GM19328 (cell line): Measurements from ENCODE around the gene TIPARP.

Source experiments
- ATAC-seq: cut with Tn5 transposase; IDR thresholded peaks from one replicate; pipeline ENCODE4 v1.9.1; 2021; ENCODE audit warnings: mild to moderate bottlenecking, moderate library complexity; ENCODE audit not compliant: unreplicated experiment

TIPARP gene

DNA sequence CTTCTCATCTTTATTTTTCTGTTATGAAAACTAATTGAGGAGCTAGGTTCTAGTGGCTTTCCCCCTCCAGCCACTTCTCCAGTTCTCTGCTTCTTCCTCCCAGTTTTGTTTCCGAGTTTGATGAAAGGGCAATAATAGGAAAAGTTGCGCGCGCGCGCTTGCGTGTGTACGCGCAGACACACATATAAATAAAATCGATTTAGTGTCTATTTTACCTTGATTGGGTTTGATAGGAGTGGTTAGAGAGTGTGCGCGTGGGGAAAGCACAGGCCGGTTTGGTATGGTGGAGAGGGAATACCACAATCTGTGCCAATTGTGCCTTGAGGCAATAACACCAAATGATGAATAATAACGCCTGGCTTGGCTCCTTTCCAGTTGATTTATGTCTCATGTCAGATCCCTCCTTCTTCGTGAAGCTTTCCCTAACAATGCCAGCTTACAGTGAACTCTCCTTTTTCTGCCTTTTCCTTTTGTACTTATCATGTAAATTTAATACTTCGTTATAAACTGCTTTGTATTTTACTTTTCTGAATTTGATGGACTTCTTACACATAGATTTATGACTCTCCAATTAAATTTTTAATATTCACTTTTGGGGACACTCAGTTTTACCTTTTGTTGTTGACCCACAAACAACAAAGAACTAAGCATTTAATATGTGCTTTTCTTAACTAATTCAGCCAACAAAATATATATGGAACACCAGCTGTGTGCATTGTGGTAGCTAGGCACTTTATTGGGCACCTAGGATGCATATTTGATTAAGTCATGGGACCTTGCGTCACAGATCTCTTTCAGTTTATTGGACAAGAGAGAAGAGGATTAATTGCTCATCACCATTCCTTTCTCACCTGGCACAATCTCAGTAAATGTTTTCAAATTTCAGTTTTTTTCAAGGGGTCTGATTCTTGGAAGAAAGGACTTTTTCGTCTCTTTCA lies 1.7 kb downstream of the TIPARP start:
- ATAC-seq: no peak

DNA sequence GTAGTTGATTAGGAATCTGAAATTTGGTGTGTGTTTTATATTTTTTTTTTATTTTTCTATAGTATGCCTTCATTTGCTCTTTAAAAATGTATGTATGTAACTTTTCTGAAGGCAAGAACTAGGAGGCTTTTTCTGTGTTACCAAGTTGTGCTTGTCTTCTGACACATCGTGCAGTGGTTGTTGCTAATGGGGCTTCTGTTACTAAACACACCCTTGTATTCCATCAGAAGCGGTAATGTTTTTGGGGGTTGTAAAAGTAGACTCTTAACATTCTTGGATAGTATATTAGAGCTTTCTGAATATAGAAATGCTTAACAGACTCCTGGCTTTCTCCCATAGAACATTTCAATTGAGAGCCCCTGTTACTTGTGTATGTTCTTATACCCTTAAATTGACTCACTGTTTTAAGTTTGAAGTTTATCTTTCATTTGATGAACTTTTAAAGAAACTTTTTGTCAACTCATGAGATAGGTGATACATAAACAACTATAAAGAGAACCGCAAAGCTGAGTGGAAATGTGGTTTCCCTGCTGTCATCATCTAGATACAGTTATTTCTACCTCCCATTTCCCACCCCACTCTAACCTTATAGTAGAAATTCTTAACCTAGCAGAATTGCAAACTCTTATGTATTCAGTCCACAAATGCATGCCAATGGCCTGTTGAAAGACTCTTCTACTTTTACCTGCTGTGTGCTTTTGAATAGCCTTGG lies 2.5 kb downstream of the TIPARP start:
- no peak for ATAC-seq

DNA sequence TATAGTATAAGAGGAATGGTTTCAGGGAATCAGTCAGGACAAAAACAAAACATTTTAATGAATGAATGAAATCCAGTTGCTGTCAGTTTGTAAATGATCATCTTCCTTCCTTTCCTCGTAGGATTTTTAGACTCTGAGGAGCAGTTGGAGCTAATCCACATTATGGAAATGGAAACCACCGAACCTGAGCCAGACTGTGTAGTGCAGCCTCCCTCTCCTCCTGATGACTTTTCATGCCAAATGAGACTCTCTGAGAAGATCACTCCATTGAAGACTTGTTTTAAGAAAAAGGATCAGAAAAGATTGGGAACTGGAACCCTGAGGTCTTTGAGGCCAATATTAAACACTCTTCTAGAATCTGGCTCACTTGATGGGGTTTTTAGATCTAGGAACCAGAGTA lies 3.1 kb downstream of the TIPARP start:
- ATAC-seq: no peak

DNA sequence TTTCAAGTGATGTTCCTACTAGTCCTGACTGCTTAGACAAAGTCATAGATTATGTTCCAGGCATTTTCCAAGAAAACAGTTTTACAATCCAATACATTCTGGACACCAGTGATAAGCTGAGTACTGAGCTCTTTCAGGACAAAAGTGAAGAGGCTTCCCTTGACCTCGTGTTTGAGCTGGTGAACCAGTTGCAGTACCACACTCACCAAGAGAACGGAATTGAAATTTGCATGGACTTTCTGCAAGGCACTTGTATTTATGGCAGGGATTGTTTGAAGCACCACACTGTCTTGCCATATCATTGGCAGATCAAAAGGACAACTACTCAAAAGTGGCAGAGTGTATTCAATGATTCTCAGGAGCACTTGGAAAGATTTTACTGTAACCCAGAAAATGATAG lies 3.8 kb downstream of the TIPARP start:
- no peak for ATAC-seq

DNA sequence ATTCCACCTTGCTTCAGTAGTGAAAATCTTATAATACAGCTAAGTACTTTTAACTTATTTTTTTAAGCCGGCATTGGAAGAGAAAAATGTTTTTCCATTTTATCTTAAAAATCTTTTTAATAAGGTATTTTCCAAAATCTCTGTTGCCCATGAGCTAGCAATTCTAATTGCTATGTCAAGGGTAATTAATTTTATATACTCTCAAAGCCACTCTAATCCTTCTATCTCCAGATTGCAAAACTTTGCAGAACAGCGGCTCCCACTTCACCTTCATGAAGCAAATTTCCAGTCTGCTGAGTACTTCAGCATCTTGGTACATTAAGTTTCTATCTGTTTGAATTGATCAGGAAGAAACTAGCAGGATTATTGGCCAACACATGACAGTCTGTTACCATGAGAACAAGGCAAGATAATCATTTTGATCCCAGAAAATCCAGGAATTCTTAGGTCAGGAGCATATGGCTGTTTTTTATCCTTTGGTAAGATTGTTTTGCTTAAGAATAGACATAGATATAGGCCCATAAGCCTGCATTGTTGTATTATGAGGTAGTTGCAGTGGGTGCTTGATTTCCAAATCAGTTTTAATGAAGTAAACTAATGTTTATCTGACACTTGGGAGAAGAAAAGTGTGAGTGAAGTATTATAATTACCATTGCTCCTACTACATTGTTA lies 6.0 kb downstream of the TIPARP start:
- no peak for ATAC-seq

DNA sequence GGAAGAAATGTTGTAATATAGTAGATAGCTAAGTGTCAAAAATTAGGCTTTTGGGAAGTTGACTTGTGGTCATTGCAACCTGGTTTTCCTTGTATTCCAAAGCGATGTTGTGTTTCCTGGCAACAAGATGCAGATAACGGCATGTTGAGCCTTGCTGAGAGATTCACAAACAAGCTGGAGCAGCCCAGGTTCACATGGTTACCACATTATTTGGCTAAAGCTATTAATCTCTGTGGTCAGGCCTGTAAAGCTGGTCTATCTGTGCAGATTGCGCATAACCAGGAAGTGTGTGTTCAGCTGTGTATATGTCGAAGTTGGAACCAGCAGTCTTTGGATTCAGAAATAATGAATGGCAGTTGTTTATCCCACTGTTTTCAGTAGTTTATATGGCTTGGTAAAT lies 6.6 kb downstream of the TIPARP start:
- peak; percentile 66 for ATAC-seq

DNA sequence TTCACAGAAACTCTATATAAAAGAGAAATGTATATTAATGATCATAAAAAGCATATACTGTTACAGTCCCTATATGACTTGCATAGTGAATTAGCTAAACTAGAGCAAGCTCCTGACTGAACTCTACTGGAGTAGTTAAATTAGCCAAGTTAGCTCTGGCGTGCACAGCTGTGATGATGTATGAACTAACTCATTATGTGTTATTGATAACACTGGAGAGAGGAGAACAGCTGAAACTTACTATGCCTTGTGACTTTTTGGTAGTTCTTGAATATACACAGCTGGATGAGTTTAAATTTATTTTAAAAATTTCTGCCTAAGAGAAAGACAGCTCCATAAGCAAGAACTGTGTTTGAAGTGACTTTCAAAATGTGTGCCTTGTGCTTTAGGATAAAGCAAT lies 8.1 kb downstream of the TIPARP start:
- no peak for ATAC-seq

DNA sequence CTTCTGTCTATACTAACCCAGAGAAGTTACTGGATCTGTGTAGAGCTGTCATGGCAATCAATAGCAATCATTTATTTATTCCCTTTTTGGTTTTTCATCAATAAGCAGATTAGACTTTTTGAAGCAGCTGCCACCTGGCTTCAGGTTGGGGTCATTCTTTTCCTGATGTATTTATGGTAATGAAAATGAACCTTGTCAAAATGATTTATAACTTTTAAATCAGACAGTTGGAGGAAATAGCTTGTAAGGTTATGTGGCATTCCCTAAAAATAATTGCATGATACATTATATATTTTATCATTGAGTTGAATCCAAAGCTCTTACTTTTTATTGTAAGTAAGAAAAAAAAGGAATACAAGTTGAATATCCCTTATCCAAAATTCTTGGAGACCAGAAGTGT lies 8.6 kb downstream of the TIPARP start:
- ATAC-seq: no peak

DNA sequence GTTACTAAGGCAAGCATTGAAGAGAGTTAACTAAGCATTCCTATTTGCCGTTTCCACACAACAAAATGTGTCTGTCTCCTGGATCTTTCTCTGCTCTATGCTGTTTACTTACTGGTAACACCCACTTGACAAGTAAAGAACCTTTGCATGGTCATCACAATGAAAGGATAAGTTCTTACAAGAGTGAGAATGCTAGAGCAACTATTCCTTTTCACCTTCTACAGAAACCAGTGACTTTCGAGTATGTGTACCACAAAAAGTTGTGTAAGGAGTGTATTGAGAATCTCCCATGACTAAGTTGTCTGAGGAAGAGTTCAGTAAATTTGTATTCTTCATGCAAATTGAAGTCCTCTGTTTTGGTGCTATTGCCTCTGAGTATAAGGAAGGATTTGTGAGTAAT lies 10.8 kb downstream of the TIPARP start:
- ATAC-seq: no peak

DNA sequence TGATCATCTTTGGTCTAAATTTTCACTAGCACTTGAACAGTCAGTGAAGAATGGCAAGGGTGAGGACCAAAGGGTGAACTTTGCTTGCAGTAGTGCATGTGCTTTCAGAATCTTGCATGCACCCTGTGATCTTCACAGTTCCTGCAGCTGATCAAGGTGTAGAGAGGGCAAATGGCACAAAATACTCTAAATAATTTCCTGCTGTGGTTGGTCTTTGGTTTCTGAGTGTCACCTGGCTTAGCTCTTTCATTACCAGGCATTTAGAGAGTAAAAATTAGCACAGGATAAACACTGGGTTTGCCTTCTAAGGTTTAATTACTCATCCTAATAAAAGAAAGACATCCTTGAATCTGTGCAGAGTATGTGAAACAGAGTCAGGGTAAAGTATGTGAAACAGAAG lies 11.4 kb downstream of the TIPARP start:
- ATAC-seq: no peak

DNA sequence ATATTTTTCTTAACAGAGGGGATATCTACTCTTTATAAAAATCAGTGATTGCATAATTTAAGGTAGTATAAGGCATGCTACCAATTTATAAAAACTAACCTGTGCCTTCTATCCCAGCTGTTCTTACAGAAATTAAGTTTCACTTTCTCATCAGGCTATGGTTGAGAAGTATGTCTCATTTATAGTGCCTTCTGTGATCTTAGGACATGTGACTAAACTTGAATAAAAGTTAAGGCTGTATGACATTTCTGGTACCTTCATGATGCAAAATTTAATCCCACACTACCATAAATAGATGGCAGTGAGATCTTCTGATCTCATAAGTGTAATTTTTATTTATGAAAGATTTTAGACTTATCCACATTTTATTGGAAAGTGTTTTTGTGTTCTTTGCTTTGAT lies 12.6 kb downstream of the TIPARP start:
- no peak for ATAC-seq

DNA sequence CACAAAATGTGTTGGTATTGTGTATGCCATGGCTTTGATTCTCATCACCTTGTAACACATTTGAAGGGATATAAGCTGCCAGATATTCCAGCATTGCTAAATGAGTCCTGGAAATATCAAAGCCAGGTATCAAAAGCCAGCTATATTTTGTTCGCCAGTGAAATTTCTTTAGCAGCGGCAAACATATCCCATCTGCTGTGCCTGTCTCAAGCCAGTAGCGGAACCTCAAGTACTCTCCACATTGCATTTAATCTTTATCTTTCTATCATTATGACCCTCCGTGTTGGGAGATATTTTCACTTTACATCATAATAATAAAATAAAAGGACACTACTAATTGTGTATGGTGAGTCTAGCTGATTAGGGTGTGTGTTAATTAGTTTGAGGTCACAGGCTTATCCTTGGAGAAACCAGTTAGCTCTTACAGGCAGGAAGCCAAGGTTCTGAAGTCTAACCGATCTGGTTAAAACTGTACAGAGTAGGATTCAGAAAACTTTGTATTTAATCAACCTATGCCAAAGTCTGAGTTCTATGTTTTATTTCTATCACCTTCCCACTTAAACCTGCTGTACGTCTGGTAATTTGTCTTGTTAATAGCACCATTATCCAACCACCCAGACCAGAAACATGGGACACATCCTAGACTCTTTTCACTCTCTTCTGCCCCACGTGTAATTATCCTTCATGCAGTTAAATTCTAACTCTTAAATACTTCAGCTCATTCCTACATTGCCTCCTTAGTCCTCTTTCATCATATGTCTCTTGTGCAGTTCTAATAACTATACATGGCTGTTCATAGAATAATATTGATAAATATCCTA lies 14.5 kb downstream of the TIPARP start:
- no peak for ATAC-seq

DNA sequence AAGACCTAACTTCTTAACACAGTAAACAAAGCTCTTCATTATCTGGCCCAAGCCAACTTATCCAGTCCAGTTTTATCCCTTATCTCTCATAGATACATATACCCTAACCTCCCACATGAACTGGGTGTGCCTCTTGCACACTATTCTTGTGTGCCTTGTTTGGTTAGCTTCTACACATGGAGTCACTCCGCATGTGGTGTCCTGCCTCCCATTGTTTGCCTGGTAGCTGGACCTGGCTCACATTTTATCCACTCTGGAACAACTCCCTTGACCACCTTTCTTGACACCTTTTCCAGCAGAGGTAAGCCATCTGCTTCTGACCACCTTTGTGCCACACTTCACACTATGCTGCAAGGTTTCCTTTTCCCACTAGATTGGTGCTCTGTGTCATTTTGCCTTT lies 15.2 kb downstream of the TIPARP start:
- ATAC-seq: no peak

DNA sequence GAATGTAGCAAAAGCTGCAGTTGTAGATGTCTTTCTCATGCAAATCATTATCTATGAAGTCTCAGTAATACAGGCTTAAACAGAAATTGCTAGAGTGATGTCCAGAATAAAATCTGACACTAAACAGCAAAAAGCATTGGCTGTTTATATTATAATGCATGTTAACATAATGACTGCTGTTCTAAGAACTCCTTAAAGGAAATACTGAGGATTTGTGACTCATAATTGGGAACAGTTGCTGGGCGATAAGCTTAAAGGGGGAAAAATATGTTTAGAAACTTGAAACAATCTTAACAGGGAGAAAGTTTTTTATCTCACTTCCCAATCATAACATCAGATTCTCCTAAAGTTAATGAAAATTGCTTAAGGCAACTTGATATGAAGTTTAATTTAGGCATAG lies 17.5 kb downstream of the TIPARP start:
- no peak for ATAC-seq

DNA sequence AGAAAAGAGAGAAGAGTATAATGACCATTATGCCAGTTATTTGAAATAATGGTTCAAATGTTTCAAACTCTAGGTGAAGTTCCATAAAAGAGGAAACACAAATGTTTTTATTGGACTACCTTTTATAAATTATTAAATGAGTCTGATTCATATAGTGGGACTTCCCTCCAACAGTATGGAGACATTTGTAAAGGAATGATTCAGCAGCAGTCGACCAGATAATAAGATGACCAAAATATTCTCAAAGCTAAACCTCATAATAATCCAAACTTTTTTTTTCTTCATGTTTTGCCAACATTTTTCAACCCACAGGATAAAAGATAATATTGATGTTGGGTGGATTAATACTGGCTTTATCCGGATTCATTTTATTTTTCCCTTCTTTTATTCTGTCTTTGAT lies 18.8 kb downstream of the TIPARP start:
- no peak for ATAC-seq

DNA sequence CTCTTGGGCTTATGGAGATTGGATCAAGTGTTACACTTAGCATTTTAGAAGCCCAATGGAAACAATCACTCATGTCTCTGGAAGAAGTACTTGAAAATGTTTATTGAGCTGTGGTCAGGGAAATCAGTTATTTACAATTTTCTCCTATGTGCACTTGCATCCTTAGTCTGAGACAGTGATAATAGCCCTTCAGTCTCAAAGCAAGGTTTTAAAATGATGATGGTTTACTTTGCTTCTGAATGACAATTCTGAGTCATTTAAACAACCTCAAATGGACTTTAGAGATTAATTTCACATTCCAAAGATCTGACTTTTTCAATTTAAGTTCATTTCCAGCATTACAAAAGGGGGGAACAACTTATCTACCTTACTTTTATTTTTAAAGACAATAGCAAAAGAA lies 20.1 kb downstream of the TIPARP start:
- ATAC-seq: no peak

DNA sequence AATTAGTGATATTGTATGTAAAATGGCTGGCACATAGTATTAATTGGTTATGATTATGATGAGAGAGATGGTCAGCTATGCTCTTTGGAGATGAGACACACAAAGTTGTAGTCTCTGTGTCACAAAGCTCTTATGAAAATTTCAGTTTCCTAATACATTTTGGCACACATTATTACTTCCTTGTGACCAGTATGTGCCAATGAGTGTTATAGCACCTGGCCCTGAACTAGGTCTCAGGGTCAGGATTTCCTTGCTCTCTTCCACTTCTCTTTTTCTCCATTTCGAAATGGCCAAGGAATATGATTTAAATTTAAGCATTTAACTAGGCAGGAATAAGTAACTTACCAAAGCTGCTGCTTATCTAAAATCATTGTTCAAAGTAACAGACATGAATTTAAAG lies 28.0 kb downstream of the TIPARP start:
- no peak for ATAC-seq

DNA sequence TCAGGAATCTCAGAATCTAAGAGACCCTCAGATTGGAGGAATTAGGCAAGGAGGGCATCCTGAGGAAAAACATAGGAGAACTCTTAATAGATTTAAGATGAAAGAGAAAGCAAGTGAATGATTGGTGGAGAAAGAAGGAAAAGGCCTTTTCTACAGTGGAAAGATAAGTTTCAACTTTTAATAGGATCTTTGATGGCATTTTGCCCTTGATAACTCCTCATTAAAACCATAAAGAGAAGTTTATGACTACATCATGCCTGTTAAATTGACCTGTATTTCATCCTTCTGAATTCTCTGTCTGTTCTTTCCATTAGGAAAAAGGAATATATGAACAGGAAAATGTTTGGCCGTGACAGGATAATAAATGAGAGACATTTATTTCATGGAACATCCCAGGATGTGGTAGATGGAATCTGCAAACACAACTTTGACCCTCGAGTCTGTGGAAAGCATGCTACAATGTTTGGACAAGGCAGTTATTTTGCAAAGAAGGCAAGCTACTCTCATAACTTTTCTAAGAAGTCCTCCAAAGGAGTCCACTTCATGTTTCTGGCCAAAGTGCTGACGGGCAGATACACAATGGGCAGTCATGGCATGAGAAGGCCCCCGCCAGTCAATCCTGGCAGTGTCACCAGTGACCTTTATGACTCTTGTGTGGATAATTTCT lies 30.1 kb downstream of the TIPARP start:
- ATAC-seq: no peak

DNA sequence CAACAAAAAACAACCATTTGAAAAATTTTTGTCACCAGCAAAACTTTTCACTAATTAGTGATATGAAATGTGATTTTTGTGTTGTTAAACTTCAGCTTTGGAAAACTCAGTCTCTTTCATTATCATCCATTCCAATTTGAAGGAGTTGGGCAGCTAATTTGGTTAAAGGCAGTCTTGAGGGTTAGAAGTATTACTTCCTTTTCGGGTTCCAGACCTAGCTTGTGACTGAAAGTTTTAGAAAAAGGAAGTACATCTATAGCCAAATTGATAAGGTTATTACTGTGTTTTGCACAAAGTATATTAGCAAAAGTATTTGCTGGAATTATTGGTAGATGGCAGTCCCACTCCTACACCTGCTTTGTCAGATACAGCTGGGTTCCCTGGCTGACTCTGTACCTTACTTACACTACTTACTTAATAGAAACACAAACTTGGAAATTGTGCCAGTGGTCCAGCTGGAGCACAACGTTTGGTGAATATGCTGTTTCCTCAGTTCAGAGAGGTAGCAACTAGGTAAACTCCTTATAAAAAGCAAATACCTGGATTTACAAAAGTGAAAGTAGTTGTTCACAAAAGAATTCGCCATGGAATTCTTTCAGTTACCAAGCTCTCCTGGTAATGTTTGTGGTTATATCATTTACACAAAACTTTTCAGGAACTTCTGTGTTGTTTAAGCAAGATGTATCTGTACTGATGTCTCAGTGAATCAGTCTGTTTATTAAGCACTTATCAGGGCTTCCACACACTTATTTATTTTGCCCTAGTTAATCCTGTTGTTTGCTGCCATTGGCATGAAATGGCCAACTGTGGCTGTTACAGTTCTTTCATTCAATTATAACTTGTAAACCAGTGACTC lies 31.6 kb downstream of the TIPARP start:
- peak; percentile 59 for ATAC-seq
